NCI-H2107 (cell line): Measurements from ENCODE around the gene MCF2L.

ENCODE experiments used
- DNase-seq: peaks from one replicate; lab custom pipeline; 2025; lab: John Stamatoyannopoulos, UW

The MCF2L gene

DNA sequence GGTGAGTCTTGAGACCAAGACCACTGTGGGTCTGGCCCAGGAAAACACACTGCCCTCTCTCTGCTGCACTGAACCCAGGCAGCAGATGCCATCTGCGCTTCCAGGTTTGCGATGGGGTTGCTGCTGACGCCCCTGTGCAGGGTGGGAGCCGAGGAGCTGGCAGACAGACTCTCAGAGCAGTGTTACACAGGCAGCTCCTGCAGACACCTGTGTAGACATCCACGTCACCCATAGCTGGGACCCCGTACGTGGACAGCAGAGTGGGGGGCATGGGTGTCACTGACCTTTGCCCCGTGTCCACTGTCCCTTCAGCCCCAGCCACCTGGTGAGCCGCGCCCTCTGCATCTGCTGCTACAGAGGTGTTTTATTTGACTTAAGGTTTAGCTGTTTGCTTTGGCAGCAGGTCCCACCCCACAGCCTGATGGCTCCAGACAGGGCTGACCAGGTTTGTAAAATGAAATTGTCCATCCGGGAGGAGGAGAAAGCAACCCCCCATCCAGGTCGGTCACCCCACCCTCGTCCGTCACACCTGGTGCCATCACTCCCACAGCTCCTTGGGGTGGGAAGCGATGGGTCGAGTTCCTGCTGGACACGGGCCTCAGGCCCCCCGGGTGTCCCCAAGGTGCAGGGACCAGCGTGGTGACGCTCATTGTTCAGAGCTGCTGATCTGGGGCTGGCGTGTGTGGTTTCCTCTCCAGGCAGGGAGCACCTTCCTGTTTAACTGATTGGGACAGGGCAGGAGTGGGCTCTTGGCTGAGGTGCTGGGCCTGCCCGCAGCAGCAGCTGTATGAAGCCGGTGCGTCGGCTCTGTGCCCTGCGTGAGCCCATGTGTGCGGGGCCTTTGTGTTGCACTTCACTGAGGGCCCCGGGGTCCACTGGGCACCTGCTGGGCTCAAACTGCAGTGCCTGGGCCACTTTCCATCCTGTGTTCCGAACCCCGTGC, 28.4 kb downstream of the MCF2L start:
- DNase-seq, result no peak

DNA sequence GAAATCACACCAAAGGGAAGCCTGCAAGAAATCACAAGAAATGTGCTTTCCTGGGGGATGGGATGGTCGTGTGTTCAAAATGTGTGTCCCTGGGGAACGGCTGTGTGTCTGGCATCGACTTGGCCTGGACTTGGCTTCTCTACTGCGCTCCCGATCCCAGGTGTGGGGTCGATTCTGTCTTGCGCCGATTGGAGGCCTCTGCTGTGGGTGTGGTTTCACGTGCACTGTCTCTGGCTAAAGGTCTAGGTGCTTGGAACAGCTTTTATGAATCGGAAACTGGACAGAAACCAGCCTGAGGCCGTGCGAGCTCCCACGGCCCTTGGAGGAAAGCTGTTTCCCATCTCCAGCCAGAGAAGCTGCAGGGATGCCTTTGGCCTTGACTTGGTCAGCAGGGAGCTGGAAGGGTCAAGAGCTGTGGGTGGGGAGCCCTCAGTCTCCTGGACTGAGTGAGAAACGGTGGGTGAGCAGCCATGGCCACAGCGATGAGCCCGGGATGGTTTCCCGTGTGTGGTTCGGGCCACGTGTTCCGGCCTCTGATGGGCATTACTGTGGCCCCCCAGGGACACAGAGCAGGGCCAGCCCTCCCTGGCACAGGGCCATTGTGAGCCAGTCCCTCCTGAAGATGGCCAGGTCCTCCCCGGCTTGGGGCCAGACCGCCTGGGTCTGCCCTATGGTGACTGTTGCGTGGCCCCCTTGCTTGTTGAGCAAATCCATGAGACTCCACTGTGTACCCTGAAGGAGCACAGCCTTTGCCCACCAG, 29.7 kb downstream of the MCF2L start:
- no peak for DNase-seq

DNA sequence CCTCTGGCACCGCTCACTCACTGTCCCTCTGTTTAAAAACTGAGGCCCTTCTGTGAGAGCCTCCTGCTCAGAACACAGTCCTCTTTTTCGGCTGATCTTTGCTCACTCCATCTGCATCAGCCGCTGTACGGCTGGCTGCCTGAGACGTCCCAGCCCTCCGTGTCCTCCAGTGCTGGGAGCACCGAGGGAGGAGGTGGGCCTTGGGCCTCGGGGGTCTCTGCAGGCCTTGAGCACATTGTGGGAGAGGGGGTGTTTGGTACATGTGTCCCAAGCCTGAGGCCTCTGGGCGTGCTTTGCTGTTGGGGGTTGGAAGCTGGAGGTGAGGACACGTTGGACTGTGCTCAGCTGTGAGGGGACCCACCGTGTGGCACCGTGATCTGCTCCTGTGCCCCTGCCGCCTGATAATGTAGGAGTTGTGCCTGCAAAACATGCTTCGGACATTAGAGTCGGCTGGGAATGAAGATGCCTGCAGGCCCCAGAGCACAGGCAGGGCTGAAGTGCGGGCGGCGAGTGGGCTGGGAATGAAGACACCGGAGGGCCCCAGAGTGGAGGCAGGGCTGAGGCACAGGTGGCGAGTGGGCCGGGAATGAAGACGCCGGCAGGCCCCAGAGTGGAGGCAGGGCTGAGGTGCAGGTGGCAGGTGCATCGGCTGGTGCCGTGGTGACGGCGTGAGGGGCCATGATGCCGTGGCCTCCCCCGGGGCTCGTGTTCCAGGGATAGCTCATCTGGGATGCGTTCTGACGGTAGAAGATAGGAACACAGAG, 30.6 kb downstream of the MCF2L start:
- no peak for DNase-seq

DNA sequence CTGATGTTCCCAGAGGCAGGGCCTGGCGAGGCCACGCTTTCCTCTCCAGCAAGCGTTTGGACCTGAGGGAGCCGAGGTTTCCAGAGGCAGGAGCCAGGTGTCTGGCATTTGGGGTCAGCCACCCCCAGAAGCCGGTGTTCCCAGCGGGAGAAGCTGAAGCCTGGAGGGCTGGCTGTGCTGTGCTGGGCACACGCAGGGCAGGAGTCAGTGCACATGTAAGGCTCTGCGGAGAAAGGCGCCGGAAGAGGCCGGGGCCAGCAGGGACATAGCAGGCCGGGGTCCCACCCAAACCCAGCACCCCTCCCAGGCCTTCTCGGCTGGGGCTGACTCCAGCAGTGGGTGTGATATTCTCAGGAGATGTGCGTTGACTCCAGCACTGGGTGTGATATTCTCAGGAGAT, 31.6 kb downstream of the MCF2L start:
- DNase-seq, result no peak

DNA sequence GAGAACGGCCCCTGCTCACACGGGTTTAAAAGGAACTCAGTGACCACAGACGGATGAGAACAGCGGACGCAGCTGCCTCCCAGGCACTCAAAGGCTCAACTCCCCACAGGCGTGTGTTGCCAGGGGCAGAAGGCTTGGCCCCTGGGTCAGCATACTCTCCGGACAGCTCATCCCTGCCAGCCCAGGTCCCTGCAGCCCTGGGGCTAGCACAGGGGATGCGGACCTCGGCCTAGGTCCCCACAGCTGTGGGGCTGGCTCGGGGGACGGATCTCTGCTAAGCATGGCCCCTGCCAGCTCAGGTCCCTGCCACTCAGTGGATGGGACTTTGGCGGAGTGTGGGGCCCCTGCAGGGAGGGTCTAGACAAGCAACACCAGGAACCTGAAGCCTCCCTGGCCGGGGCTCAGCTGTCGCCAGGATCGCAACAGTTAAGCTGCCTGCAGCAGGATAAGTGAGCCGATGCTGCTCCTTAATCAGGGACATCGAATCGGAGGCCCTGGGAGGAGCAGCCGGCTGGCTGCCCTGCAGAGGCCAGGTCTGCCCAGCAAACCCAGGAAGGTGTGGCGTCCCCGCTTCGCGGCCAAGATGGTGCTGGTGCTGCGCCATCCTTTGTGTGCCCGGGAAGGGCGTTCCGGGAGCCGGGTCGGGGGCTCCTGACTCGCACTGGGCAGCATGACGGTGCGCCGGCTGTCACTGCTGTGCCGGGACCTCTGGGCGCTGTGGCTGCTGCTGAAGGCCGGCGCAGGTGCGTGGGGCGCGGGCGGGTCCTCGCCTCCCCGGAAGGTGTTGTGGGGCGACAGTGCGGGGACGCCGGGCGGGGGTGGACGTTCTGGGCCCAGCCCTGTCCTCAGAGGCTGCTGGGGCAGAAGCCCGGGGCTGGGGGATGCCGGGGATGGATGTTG, 32.5 kb downstream of the MCF2L start:
- peak; percentile 80 for DNase-seq

DNA sequence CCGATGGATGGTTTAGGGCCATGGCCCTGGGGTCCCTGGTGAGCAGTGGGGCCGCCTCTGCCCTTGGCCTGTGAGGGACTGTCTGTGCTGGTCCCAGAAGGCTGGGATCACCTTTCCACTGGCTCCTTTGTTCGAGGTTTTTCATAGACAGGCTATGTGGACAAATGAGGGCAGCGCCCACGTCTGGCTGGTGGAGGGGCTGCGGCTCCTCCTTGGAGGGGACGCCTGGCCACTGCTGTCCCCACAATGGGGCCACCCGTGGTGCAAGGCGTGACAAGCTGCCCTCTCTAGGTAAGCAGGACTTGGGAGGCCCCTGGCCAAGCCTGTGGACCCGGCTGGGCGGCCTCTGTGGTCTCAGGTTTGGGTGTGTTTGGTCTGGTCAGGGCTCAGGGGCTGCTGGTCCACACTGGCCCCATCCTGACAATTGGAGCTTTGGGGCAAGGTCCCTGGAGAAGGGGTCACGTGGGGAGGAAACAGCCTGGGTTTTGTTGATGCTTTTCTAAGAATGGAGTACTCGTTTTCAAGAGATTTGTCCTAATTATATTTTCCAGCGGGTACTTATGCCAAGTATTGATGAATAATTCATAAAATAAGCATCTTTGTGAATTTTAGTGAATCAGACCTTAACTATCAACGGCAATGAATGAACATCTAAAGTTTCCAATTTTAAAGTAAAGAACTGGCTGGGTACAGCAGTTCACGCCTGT, 33.3 kb downstream of the MCF2L start:
- peak; percentile 30 for DNase-seq

DNA sequence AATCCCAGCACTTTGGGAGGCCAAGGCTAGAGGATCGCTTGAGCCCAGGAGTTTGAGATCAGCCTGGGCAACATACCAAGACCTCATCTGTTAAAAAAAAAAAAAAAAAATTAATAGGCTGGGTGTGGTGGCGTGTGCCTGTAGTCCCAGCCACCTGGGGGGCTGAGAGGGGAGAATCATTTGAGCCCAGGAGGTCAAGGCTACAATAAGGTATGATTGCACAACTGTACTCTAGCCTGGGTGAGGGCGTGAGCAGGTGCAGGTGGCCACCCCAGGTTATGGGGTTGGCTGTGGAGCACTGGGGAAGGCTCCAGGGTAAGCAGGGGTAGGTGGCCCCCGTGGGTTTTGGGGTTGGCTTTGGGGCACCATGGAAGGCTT, 33.9 kb downstream of the MCF2L start:
- DNase-seq, result no peak

DNA sequence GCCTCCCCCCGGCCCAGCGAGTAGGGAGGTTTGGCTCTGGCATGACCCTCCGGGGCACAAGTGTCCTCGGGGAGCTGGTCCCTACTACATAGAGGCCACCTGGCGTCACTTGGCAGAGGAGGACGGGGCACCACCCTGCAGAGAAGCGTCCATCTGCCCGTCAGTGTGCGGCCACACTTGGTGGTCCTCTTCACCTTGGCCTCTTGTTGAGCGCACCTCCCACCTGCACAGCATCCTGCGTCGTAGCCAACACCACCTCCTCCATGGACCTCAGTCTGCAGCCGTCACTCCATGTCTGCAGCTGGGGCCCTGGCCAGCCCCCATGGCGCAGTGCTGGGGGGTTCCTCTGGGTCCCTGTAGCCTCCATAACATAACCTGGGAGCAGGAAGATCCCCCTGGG, 35.1 kb downstream of the MCF2L start:
- DNase-seq, result no peak

DNA sequence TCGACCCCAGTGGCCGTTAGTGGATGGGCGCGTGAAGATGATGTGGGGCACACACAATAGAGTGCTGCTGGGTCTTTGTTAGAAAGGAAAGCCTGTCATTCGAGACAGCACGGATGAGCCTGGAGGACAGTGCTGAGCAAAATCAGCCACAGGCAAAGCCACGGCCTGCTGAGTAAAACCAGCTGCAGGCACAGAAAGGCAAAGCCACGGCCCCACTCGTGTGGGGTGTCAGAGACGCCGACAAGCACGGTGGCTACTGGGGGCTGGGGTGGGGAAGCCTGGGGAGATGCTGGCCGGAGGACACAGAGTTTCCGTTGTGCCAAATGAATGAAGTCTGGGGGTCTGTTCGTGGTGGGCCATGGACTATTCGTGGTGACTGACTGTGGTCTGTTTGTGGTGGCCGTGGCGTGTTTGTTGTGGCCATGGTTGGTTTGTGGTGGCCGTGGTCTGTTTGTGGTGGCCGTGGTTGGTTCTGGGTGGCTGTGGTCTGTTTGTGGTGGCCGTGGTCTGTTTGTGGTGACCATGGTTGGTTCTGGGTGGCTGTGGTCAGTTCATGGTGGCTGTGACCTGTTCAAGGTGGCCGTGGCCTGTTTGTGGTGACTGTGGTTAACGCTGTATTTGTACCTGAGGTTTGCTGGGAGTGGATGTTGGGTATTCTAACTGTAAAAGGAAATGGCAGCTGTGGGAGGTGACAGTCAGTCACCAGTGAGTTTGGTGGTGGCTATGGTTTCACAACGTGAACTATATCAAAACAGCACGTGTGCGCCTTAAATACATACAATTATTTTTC, 36.3 kb downstream of the MCF2L start:
- DNase-seq, result no peak

DNA sequence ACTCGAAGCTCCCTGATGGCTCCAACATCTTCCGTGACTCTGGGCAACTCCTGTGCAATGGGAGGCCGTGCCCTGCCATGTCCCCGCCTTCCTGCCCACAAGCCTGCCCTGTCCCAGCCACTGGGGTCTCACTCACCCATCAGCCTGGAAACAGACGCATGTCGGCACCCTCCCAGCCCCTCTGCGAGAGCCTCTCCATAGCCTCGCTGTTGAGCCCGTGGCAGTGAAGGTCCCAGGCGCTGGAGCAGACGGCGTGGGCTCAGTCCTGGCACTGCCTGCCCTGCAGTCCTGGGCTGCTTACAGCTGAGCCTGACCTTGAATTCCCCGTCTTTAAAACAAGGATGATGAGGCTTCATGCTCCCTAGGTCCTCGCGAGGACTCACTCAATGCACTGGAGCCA, 37.0 kb downstream of the MCF2L start:
- DNase-seq, result no peak

DNA sequence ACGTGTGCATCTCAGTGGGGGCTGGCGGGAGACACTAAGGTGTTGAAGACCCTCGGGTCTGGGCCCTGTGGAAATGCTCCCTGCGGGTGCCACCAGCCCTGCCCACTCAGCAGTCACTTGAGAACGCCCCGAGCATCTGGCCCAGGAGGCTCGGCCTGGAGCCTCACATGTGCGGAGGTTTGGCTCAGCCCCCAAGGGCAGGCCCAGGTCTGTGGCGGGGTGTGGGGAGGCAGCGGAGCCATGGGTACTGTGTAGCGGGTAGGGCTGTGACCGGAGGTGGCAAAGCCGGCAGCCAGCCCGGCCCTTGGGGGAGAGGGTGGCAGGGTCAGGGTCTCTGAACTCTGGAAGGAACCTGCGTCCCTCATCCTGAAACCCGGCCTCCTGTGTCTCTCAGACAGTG, 37.6 kb downstream of the MCF2L start:
- no peak for DNase-seq

DNA sequence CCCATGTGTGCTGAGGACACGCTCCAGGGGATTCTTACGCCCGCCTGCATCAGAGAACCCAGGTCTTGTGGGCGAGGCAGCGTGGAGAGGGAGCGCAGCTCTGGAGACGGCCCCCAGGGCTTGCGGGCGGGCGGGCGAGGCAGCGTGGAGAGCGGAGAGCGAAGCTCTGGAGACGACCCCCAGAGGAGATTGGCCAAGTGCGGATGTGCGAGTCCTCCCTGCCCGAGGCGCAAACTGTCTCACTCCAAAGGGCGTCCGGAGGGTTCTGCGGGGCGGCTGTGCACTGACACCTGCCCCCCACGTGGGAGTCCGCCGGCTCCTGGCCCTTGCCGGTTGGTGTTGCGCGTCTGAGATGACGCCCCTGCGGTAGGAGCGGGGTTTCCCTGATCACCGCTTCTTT, 39.8 kb downstream of the MCF2L start:
- no peak for DNase-seq

DNA sequence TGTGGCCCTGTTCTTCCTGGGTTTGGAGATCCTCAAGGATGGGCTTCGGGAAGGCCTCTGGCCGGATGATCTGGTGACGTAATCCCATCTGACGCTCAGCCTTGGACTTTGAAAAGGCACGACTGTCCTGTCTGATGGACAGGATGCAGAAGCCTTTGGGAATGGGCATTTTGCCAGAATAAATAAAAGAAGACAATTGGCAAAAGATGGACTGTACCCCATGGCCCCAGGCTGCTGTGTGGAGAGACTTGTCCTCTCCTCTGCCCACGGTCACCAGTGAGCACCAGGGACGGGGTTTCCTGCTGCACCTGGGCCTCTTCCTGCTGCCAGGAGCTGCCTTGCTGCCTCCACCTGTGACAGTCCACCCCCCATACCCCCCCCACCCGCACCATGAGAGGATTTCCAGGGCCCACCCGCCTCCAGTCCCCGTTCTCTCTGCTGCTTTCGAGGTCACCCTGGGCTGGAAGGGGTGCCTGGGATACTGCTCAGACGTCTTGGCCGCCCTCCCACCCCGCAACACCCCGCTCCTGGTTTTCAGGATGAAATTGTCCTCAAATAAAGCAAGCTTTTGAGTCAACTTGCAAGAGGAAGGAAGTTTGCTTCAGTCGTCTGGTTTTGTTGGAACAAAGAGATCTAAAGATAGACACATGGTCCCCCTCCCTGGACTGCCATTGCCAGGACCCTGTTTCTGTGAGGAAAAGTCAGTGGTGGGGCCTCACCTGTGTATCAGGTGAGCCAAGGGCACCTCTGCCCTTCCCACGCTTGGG, 40.9 kb downstream of the MCF2L start:
- DNase-seq, result no peak

DNA sequence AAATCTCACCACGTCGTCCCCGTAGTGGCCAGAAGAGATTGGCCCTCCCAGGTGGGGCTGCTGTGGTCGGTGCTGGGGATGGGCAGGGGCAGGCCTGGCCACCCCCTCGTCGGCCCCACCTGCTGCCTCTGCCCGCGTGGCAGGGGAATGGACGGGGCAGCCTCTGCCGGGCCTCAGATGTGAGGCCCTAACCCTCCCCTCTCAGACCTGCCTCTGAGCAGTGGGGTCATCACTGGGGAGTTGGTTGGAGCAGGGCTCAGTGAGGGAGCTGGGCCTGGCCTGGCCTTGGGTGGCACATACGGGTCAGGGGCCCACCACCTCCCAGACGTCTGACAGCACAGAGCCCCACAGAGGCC, 41.5 kb downstream of the MCF2L start:
- DNase-seq, result no peak

DNA sequence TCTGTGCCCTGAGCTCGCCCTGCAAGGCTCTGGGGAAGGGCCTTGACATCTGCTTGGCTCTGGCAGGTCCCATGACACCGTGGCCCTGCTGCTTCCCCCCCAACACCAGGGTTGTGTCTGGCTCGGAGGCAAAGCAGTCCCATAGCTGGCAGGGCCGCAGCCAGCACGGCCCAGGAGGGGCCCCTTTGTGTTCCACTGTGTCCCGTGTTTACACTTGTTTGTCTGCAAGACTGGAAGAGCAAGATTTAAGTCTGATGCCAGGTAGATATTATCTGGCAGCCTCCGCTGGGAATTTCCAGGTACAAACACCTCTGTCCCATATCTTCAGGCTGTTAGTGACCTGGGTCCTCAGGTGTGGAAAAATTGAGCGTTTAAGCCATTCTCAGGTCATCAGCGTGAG, 44.3 kb downstream of the MCF2L start:
- DNase-seq, result no peak

DNA sequence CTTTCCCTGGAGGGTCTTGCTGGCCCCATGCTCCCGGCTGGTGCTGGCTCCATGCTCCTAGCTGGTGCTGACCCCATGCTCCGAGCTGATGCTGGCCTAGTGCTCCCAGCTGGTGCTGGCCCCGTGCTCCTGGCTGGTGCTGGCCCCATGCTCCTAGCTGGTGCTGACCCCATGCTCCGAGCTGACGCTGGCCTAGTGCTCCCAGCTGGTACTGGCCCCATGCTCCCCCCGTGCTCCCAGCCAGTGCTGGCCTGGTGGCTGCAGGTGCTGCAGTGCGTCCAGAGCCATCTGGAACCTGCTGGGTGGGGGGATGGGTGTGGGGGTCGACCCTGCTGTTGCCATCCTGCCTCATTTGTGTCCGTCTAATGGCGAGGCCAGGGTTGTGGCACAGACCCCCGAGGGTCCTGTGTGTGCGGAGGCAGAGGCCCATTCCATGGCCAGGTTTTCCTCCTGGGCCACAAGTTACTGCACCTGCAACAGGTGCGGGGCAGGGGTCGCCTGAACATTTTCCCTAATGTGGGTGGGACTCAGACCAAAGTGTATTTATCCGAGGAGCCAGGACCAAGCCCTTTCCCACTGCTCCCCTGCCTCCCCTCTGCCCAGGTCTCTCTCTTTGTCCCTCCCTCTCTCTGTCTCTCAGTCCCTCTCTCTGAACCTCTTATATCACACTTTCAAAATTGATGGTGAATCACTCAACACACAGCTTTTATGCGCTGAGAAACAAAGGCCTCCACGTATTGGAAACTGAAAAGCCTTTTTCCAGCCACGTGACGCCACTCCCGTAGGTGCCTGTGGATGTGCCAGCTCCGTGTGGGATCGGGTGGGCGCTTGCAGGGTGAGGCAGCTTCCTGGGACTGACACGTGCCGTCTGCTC, 45.1 kb downstream of the MCF2L start:
- DNase-seq, result no peak

DNA sequence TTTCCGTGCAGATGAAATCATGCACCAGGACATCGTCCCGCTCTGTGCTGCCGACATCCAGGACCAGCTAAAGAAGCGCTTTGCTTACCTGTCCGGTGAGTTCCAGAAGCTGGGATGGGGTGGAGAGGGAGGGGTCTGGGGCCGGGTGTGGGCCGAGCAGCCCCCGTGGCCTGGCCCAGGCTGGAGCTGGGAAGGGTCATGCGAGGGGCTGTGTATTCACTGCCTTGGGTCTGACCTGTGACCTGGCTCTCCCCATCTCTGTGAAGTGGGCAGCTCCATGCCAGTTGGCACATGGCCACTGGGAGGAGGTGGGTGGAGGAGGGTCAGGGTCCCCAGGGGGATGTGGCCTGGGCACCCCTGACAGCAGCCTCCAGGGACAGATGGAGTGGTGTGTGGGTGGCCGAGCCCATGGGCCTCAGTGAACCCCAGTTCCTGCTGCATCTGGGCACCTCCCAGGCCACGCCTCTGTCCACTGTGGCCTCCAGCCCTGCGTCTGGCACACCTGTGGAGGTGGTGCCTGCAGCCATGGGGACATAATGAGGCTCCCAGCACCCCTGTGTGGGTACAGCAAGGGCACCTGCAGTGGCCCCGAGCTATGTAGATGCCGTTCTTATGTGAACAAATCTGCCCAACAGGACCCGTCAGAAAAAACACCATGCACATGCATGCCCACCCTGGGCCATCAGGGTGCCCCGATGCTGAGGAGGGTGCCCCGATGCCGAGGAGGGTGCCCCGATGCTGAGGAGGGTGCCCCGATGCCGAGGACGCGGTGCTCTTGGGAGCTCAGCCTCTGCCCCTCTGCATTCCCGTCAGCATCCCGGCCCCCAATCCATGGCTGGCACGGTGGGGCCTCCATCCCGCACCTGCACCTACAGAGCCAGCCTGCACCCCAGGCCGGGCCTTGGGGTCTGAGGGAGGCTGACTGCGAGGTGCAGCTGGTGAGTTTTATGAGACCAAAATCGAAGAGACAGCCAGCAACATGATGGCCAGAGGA, 46.0 kb downstream of the MCF2L start:
- no peak for DNase-seq
